ENCODE data around the gene GMEB2.
"Not testable (repeated sequence)": the region's sequence is repeated elsewhere in the genome, so short reads cannot be mapped to it uniquely, and the experiment has no call there.

GMEB2 gene

GRCh38 chr20:63626424-63627128, at the start of gene GMEB2:
Gene GMEB2 (minus strand): TSS chr20:63627101. CDS start chr20:63619397, 7,704 bp downstream.
- no peak for TF ChIP-seq CTCF (IDR thresholded peaks at IDR 0.05; ENCODE audit: insufficient read depth, low read depth, low read length, missing control alignments)
- peak; percentile 63 for DNase-seq (ENCODE audit: low read depth)
- peak within 1 kb of the TSS; percentile 84 for H3K4me3 ChIP-seq (ENCODE audit: low read length)

GRCh38 chr20:63675681-63676368, 48.9 kb upstream of the GMEB2 start:
- DNase-seq (ENCODE audit: low read depth): no peak
- TF ChIP-seq CTCF (IDR thresholded peaks at IDR 0.05; ENCODE audit: insufficient read depth, low read depth, low read length, missing control alignments): no peak
- no peak overlapping the region for H3K4me3 ChIP-seq (ENCODE audit: low read length)

GRCh38 chr20:63673951-63674350, 47.0 kb upstream of the GMEB2 start:
- no peak overlapping the region for H3K4me3 ChIP-seq (ENCODE audit: low read length)
- TF ChIP-seq CTCF (IDR thresholded peaks at IDR 0.05; ENCODE audit: insufficient read depth, low read depth, low read length, missing control alignments): no peak
- no peak for DNase-seq (ENCODE audit: low read depth)

GRCh38 chr20:63672666-63673065, 45.8 kb upstream of the GMEB2 start:
- H3K4me3 ChIP-seq (ENCODE audit: low read length): no peak overlapping the region
- no peak for TF ChIP-seq CTCF (IDR thresholded peaks at IDR 0.05; ENCODE audit: insufficient read depth, low read depth, low read length, missing control alignments)
- no peak for DNase-seq (ENCODE audit: low read depth)

GRCh38 chr20:63671695-63672094, 44.8 kb upstream of the GMEB2 start:
- not testable (repeated sequence) for H3K4me3 ChIP-seq (ENCODE audit: low read length); DNase-seq (ENCODE audit: low read depth)

- TF ChIP-seq CTCF (IDR thresholded peaks at IDR 0.05; ENCODE audit: insufficient read depth, low read depth, low read length, missing control alignments): no peak
- DNase-seq (ENCODE audit: low read depth): no peak
Observed at GRCh38 chr20:63668351-63668750, 41.5 kb upstream of the GMEB2 start.

GRCh38 chr20:63667858-63668257, 41.0 kb upstream of the GMEB2 start:
- DNase-seq (ENCODE audit: low read depth): no peak
- no peak overlapping the region for H3K4me3 ChIP-seq (ENCODE audit: low read length)
- no peak for TF ChIP-seq CTCF (IDR thresholded peaks at IDR 0.05; ENCODE audit: insufficient read depth, low read depth, low read length, missing control alignments)

More at GRCh38 chr20:63668351-63668750, 41.5 kb upstream of the GMEB2 start:
- H3K4me3 ChIP-seq (ENCODE audit: low read length): no peak overlapping the region
